GM15510 (cell line): ENCODE data around the gene CMTM1.

ENCODE experiments used
- POLR2A ChIP-seq: IDR thresholded peaks from 3 replicates; pipeline ENCODE4 v1.6.1; 2011; ENCODE audit warnings: borderline replicate concordance; ENCODE audit not compliant: insufficient read length; ENCODE audit errors: extremely low read depth

Gene CMTM1

DNA sequence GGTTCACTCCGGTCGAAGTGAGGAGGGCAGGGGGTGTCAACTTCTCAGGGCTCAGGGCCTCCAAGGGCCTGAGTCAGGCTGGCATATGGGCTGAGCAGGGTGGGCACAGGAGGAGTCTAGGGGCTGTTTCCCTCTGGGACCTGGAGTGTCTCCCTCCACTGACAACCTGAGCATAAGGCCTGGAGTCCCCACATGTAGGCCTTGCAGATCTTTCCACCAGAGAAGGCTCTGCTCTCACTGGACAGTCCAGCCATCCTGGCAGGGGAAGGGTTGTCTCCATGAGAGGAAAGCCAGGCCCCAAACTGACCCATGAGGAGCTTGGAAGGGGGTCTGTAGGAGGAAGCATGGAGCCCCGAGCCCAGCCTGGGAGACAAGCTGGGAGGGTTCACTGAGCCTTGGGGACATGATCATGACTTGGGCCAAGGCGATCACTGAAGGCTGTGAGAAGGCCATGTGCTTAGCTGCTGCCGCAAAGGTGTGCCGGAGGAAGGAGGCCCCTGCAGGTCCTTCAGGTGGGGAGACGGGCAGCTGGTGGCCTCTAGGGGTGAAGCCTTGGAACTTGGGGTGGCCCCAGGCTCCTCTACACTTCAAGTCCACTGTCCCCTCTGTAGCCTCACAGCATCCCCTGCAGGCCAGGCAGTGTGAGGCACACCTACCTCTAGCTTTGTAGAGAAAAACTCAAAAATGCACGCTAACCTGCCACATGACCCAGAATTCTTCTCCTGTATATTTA, 22.9 kb downstream of the CMTM1 start:
- TF ChIP-seq POLR2A: no peak

GRCh38 chr16:66590322-66590721, 24.1 kb downstream of the CMTM1 start:
- TF ChIP-seq POLR2A: no peak

DNA sequence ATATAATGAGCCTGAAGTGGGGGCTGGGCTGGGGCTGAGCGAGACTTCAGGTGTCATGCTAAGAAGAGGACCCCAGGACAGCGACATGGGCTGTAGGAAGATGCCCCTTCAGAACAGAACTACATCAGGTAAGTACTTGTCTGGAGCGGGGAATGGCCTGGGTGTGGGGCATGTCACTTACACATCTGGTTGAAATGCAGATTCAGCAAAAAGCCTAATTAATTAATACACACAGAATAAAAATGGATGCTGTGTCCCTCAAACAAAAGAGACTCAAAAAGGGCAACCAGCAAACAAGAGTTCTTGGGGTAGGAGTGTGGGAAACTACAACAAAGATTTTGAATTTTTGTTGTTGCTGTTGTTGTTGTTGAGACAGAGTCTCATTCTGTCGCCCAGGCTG, 24.8 kb downstream of the CMTM1 start:
- no peak for TF ChIP-seq POLR2A

GRCh38 chr16:66592241-66592640, 26.0 kb downstream of the CMTM1 start:
- no peak for TF ChIP-seq POLR2A

DNA sequence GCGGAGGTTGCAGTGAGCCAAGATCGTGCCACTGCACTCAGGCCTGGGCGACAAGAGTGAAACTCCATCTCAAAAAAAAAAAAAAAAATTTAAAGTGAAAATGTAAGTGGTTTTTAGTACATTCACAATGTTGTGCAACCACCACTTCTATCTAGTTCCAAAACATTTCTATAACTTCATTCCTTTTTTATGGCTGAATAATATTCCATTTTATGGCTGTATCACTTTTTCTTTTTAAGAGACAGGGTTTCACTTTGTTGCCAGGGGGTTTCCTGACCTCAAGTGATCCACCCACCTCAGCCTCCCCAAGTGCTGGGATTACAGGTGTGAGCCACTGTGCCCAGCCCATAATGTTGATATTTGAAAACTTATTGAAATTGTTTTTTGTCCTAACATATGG, 26.6 kb downstream of the CMTM1 start:
- TF ChIP-seq POLR2A: no peak

DNA sequence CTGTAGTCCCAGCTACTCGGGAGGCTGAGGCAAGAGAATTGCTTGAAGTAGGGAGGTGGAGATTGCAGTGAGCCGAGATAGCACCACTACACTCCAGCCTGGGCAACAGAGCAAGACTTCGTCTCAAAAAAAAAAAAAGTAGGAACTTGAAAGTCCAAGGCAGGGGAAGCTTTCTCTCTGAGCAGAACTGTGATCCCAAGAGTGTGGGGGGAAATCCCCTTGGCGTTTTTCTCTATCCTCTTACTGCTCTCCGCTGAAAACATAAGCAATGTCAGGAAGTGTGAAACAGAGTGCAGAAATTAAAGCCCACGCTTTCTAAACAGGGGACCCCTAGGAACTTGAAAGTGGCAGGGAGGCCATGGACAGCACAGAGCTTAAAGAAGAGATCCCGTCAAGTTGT, 28.5 kb downstream of the CMTM1 start:
- TF ChIP-seq POLR2A: no peak

DNA sequence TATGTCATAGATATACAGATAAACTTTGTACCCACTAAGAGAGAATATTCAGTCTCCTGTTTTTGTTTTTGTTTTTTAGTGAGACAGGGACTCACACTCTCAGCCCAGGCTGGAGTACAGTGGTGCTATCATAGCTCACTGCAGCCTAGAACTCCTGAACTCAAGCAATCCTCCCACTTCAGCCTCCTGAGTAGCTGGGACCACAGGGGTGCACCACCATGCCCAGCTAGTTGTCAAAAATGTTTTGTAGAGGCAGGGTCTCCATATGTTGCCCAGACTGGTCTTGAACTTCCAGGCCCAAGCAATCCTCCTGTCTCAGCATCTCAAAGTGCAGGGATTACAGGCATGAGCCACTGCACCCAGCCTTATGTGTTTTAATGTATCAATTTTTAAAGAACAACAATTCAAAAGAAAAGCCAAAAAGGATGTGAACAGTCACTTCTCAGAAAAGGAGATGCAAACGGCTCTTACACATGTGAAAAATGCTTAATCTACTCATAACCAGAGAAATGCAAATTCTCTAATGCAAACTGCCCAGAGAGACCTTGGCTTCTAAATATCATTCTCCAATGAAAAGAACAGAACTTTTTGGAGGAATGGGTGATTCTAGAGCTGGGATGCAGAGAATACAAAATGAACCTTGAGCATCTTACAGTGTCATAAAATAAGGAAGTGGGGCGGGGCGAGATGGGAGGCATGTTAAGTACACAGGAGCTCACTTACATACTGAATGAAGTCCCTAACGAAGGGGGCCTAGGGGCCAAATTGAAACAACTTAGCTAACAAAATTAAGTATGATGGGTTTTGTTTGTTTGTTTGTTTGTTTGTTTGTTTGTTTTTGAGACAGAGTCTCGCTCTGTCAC, 31.0 kb downstream of the CMTM1 start:
- no peak for TF ChIP-seq POLR2A

DNA sequence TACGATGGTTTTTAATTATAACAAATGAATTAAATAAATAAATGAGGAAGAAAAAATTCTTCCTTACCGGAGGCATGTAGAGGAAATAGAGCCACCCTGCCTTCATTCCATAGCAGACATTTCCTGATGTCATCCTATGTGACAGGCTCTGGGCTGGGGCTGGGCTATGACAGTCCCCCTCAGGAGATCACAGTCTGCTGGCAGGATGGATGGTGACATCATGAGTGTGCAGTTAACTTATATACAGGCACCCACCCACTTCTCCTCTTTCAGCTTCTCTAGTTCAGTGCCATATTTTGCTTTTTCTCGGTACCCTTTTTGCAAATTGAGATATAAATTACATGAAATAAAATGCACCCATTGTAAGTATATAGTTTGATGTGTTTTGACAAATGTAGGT, 31.9 kb downstream of the CMTM1 start:
- no peak for TF ChIP-seq POLR2A

GRCh38 chr16:66599726-66600125, 33.5 kb downstream of the CMTM1 start:
- TF ChIP-seq POLR2A: no peak

- TF ChIP-seq POLR2A: no peak
Measured at GRCh38 chr16:66600477-66600876, 34.2 kb downstream of the CMTM1 start.

GRCh38 chr16:66601471-66601870, 35.2 kb downstream of the CMTM1 start:
- no peak for TF ChIP-seq POLR2A

GRCh38 chr16:66603537-66604375, 37.5 kb downstream of the CMTM1 start:
- TF ChIP-seq POLR2A: peak; percentile 23

GRCh38 chr16:66604376-66605176, 38.3 kb downstream of the CMTM1 start, which contains the start of gene CMTM3:
CMTM3 (plus strand) TSS chr16:66604704; CDS start chr16:66604806, 102 bp downstream.
- TF ChIP-seq POLR2A: peak; percentile 24
